ENCODE measurements around the gene KDM4B.

- no peak for TF ChIP-seq CTCF (IDR thresholded peaks at IDR 0.05)
- TF ChIP-seq POLR2A (IDR thresholded peaks at IDR 0.05), result no peak
- TF ChIP-seq EP300 (IDR thresholded peaks at IDR 0.05), result no peak
These were observed 220.3 kb downstream of the KDM4B start for GRCh38 chr19:5189318-5189607.
